ENCODE measurements around the gene DYNLT4.
"Not testable (repeated sequence)": the region's sequence is repeated elsewhere in the genome, so short reads cannot be mapped to it uniquely, and the experiment has no call there.

Gene DYNLT4

GRCh38 chr1:44808063-44808937, 1.1 kb upstream of the DYNLT4 start, which contains the start of gene BTBD19:
TSS of gene BTBD19 (plus strand) at chr1:44808523. CDS start at chr1:44808821, 298 bp downstream.
- DNase-seq: peak; percentile 89

DNA sequence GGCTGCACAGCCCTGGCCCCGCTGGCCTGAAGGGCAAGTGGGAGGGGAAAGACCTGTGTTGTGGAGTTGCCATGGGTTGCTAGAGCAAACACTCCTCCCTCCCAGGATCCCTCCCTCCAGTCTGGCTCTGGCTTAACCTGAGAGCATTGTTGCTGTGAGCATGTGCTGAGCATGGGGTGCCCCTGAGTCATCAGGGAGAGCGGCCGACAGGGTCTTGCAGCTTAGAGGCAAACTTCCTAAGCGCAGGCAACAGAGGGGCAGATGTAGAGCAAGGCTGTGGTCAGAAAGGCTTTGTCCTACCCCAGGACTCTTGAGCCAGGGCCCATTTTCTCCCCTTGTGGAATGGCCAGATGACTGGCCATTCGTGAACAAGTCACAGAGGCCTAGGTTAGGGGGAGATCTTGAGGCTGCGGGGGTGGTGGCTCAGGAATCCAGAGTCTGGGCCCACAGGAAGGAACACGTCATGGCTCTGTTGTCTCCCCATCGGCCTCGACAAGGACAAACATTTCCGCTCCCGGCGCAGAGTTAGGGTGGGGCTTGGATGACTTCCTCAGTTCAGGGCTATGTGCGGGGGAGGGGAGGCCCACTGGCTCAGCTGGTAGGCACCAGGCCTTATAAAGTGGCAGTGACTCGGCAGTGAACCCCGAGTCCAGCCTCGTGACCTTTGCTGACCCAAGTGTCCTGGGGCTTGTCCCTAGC, 362 bp upstream of the DYNLT4 start:
- peak; percentile 100 for DNase-seq

GRCh38 chr1:44806025-44806703, 987 bp downstream of the DYNLT4 start:
- DNase-seq: no peak

- DNase-seq: no peak
Observed at GRCh38 chr1:44805311-44806024, 1.7 kb downstream of the DYNLT4 start.

DNA sequence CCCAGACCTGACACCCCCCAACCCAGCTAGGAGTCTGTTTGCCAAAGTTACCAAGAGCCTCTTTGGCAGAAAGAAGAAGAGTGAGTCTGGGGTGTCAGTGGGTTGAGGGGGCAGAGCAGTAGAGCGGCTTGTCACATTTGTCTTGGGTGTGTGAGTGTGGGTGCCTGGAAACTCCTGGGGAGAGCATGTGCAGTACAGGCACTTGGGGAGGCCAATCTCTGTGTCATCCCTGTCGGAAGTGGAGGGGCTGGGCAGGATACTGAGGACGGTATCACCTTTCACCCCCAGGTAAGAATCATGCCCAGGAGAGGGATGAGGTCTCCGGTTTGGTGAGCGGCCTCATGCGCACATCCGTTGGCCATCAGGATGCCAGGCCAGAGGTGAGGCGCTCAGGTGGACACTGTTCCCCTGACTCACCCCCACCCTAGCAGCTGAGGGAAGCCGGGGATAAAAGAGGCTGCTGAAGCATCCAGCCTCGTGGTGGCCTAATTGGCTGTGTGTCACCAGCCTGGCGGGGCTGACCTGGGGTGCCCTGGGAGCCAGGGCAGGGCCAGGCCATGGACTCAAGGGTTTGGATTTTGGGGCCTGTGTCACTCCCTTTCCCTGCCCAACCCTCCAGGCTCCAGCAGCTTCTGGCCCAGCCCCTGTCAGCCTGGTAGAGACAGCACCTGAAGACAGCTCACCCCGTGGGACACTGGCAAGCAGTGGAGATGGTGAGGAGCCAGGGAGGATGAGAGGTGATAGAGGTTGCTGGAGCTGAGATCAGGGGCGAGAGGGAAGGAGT, 3.6 kb downstream of the DYNLT4 start:
- DNase-seq: no peak

DNA sequence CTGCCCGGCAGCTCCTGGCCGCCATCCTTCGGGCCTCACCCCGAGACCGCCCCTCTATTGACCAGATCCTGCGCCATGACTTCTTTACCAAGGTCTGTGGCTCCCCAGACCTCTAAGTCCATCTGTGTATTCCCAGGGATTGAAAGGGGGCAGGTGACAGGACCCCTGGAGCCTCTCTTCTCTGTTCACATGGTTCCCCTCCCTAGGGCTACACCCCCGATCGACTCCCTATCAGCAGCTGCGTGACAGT, 4.2 kb downstream of the DYNLT4 start:
- DNase-seq: no peak

DNA sequence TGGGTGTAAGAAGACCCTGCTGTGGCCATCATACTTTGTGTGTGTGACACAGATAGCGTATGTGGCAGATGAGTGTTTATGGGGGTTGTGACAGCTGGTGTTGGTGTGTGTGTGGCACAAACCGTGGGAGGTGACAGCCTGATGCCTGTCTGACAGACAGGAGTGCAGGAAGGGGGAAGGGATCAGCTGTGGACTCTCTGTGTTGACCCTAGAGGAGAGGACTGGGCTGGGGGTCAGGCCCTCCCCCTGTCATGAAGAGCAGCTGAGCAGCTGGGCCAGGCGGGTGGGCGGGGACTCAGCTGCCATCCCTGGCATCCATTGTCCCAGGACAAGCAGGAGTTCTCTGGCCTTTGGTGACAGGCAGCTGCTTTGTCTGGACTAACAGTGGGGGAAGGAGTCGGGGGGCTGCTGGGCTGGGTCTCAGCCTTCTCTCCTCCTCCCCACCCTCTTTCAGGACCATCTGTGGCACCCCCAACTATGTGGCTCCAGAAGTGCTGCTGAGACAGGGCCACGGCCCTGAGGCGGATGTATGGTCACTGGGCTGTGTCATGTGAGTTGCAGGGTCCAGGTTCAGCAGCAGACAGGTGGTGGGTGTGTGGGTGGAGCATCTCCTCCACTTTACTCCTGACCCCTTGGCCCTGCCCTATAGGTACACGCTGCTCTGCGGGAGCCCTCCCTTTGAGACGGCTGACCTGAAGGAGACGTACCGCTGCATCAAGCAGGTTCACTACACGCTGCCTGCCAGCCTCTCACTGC, 4.7 kb downstream of the DYNLT4 start:
- DNase-seq: no peak

DNA sequence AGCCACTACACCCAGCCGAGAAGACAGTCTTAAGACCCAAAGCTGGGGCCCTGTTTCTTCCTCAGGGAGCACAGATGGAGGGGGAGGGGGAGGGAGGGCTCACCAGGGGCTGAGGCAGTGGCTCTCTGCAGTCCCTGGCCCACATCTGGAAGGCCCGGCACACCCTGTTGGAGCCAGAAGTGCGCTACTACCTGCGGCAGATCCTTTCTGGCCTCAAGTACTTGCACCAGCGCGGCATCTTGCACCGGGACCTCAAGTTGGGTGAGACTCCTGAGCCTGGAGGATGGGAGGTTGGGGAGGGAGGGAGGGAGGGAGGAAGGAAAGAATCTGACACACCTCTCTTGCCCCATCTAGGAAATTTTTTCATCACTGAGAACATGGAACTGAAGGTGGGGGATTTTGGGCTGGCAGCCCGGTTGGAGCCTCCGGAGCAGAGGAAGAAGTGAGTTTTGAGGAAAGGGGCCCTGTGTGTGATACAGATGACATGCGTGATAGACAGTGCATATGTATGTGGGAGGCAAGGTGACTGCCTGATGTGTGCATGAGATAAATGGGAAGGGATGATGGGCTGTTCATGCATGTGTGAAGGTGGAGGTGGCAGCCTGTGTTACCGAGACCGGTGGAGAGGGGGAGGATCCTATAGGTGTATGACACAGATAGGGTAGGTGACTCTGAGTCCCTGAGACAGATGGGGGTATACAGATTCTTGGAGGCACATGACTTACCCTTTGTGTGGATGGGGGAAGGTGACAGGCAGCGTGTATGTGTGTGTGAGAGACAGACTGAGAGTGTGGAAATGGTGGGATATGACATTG, 5.5 kb downstream of the DYNLT4 start:
- no peak for DNase-seq

DNA sequence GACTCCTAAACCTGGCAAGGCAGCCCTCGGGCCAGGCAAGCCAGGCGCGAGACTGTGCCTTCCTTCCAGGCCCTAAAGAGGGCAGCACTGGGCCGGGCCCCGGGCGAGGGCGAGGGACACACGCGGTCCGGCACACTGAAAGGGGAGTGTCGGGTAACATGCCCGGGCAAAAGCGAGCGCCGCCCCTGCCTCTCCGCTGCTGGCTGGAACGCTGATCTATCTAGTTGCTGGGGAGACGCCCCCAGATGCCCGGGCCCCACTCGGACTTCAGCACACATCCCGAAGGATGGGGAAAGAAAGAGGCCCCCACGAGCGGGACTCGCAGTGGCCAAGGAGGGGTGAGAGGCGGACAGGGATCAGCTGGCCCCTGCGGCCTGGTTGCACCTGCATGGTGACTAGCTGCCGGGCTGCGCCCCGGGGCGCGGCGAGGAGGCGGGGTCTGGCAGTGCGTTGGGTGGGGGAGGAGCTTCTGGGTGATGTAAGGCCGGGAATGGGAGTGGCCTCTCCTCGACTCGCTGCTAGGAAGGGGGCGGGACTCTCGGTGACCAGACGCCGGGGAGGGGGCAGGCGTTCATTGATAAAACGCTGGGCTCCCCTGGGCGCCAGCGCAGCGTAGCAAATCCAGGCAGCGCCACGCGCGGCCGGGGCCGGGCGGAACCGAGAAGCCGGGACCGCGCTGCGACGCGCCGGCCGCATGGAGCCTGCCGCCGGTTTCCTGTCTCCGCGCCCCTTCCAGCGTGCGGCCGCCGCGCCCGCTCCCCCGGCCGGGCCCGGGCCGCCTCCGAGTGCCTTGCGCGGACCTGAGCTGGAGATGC, 7.2 kb downstream of the DYNLT4 start, which contains the start of gene PLK3:
Gene PLK3, plus strand, starts transcription at position 608 of the 815 bp plus-strand sequence. Its CDS starts 87 bp downstream, at position 695.
- DNase-seq: peak; percentile 97

GRCh38 chr1:44798481-44799365, 8.4 kb downstream of the DYNLT4 start:
- no peak for DNase-seq

DNA sequence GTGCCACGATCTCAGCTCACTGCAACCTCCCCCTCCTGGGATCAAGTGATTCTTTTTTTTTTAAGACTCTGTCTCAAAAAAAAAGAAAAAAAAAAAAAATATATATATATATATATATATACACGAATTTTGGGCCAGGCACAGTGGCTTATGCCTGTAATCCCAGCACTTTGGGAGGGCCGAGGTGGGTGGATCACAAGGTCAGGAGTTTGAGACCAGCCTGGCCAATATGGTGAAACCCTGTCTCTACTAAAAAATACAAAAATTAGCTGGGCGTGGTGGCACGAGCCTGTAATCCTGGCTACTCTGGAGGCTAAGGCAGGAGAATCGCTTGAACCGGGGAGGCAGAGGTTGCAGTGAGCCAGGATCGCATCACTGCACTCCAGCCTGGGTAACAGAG, 9.3 kb downstream of the DYNLT4 start:
- DNase-seq: not testable (repeated sequence)

DNA sequence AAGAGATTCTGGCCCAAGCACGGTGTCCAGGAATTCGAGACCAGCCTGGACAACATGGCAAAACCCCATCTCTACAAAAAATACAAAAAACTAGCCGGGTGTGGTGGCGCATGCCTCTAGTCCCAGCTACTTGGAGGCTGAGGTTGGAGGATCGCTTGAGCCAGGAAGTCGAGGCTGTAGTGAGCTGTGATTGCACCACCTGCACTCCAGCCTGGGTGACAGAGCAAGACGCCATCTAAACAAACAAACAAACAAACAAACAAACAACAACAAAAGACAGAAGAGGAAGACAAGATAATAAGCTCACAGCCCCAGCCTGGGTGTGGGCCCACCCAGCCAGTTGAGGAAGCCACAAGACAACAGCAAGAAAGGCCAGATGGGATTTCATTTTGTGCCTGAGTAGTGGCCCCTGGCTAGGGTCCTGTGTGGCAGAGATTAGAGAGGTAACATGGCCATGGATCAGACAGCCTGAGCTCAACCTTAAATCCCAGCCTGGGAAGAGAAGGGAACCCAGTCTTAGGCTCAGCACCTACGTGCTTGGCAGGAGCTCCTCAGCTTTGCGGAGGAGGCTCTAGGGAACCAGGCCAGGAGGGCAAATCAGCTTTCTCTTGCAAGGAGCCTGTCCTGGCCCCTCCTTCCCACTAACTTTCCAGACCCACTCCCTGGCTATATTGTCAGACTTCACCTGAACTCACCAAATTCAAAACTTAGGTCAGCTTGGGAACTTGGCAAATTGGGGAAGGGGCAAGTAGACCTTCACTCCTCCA, 14.2 kb downstream of the DYNLT4 start:
- DNase-seq: no peak

- DNase-seq: no peak
Observed at GRCh38 chr1:44790968-44791801, 16.0 kb downstream of the DYNLT4 start.

DNA sequence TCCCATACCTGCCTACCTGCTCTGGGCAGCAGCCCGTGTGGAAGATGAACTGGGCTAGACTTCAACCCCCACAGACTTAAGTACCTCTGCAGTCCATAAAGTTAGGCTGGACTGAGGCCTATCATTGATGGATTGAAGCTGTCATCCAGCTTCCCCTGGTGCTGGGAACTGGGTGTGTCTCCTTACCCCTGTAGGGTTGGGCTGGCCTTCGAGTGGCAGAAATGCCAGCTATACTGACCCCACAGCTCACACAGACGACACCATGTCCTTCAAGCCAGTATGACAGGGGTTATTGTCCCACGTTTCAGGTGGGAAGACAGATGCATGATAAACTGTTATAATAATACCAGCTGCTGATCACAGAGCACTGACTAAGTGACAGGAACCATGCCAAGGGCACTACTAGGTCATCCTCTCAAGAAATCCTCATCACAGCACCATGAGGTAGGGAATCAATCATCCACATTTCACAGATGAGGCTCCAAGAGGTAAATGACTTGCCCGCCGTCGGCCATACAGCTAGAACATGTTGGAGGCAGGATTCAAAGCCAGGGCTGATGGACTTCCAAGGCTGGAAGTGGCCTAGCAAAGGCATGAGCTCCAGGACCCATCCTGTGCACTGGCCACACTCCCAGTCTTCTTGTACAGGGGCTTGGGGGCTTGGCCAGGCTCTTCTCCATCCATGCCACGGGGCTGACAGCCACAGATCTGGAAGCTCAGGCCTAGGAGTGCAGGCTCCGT, 18.9 kb downstream of the DYNLT4 start, which contains the start of gene BEST4:
Gene BEST4, minus strand, starts transcription at position 51 of the 741 bp plus-strand sequence. CDS start 465 bp downstream, outside the sequence.
- no peak for DNase-seq

GRCh38 chr1:44787506-44787905, 19.6 kb downstream of the DYNLT4 start:
- no peak for DNase-seq
